ENCODE data around the gene PSMB10.

The PSMB10 gene

GRCh38 chr16:67914758-67915495 lies 21.7 kb downstream of the PSMB10 start:
- H2BK12ac ChIP-seq (ENCODE audit: low read length) = peak overlapping the region; percentile 8
- H3K9ac ChIP-seq (ENCODE audit: low read depth, low read length, poor library complexity) = no peak overlapping the region
- no peak for DNase-seq (ENCODE audit: low spot score)
- no peak overlapping the region for H2BK5ac ChIP-seq (ENCODE audit: low read length)
- H3K4ac ChIP-seq (ENCODE audit: low read length) = no peak overlapping the region
- H2AK5ac ChIP-seq (ENCODE audit: low read depth, low read length) = no peak overlapping the region
- H4K91ac ChIP-seq (ENCODE audit: low read depth, low read length, poor library complexity) = no peak overlapping the region
- H3K18ac ChIP-seq (ENCODE audit: low read length) = no peak overlapping the region
- no peak overlapping the region for H3K4me3 ChIP-seq (ENCODE audit: low read length in 2 of 2)
- H4K8ac ChIP-seq (ENCODE audit: low read depth, low read length) = no peak overlapping the region
- no peaks in the 10 kb centered on the region for H3K27me3 ChIP-seq (ENCODE audit: control insufficient read depth in 3 of 3, insufficient read depth in 3 of 3, low read depth in 1 of 3, low read length in 3 of 3)
- no peak overlapping the region for H2BK120ac ChIP-seq (ENCODE audit: low read depth, low read length)
- H2AFZ ChIP-seq (ENCODE audit: low read length) = no peak overlapping the region
- peaks cover 21% of the 10 kb centered on the region for H3K79me1 ChIP-seq (ENCODE audit: low read depth, low read length)
- no peak overlapping the region for H3K23ac ChIP-seq (ENCODE audit: low read depth, low read length, poor library complexity)
- H3K36me3 ChIP-seq (replicated peaks in 1 of 2; ENCODE audit: control insufficient read depth in 2 of 2, insufficient read depth in 2 of 2, low read length in 2 of 2) = peaks cover 15 to 57% of the 10 kb centered on the region in 2 donors
- no peak overlapping the region for H3K14ac ChIP-seq (ENCODE audit: low read length)
- no peaks in the 10 kb centered on the region for H3K9me3 ChIP-seq (replicated peaks in 1 of 2; ENCODE audit: control insufficient read depth in 2 of 2, insufficient read depth in 1 of 2, low read depth in 1 of 2, low read length in 2 of 2)
- peaks cover 0 to 4% of the 10 kb centered on the region in 2 donors for H3K4me1 ChIP-seq (ENCODE audit: control insufficient read depth in 2 of 2, insufficient read depth in 1 of 2, low read depth in 1 of 2, low read length in 2 of 2)
- no peak overlapping the region for H3K27ac ChIP-seq (replicated peaks; ENCODE audit: low read length)
- no peak overlapping the region for H2BK15ac ChIP-seq (ENCODE audit: low read length)
- WGBS, 2 donors (ENCODE audit: extremely low coverage in 2 of 2, insufficient read length in 2 of 2, insufficient replicate concordance in 1 of 2) = no CpG with 5 or more reads among the region's 7 CpGs
- no peak overlapping the region for H3K4me2 ChIP-seq (ENCODE audit: insufficient read depth, low read length, poor library complexity, severe bottlenecking)

DNA sequence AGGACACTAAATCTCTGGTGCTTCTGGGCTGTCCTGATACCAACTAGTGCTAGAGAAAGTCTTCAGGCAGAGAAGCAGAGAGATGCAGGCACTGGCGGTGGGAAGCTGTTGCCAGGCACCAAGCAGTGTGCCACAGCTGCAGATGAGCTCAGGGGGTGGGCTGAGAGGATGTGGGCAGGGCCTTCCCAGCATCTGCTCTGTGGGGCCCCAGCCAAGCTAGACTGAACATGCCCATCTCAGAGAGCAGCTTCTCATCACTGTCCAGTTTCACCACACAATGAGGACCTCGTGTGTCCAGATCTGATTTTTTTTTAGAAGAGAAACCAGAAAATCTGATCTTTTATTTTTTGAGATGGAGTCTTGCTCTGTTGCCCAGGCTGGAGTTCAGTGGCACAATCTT lies 26.5 kb downstream of the PSMB10 start:
- no peak overlapping the region for H4K91ac ChIP-seq (ENCODE audit: low read depth, low read length, poor library complexity)
- no peak overlapping the region for H3K18ac ChIP-seq (ENCODE audit: low read length)
- no CpG with 5 or more reads among the region's 2 CpGs for WGBS, 2 donors (ENCODE audit: extremely low coverage in 2 of 2, insufficient read length in 2 of 2, insufficient replicate concordance in 1 of 2)
- H2BK12ac ChIP-seq (ENCODE audit: low read length) = no peak overlapping the region
- DNase-seq (ENCODE audit: low spot score) = no peak
- H2AFZ ChIP-seq (ENCODE audit: low read length) = no peak overlapping the region
- H3K27ac ChIP-seq (replicated peaks; ENCODE audit: low read length) = no peak overlapping the region
- no peak overlapping the region for H3K4me3 ChIP-seq (ENCODE audit: low read length in 2 of 2)
- H3K4me1 ChIP-seq (ENCODE audit: control insufficient read depth in 2 of 2, insufficient read depth in 1 of 2, low read depth in 1 of 2, low read length in 2 of 2) = peaks cover 0 to 7% of the 10 kb centered on the region in 2 donors
- H3K27me3 ChIP-seq (ENCODE audit: control insufficient read depth in 3 of 3, insufficient read depth in 3 of 3, low read depth in 1 of 3, low read length in 3 of 3) = no peaks in the 10 kb centered on the region
- H4K8ac ChIP-seq (ENCODE audit: low read depth, low read length) = no peak overlapping the region
- peaks cover 15 to 43% of the 10 kb centered on the region in 2 donors for H3K36me3 ChIP-seq (replicated peaks in 1 of 2; ENCODE audit: control insufficient read depth in 2 of 2, insufficient read depth in 2 of 2, low read length in 2 of 2)
- no peak overlapping the region for H3K23ac ChIP-seq (ENCODE audit: low read depth, low read length, poor library complexity)
- peaks cover 12% of the 10 kb centered on the region for H3K79me1 ChIP-seq (ENCODE audit: low read depth, low read length)
- H3K14ac ChIP-seq (ENCODE audit: low read length) = no peak overlapping the region
- no peak overlapping the region for H3K4ac ChIP-seq (ENCODE audit: low read length)
- no peak overlapping the region for H3K9ac ChIP-seq (ENCODE audit: low read depth, low read length, poor library complexity)
- no peak overlapping the region for H2BK120ac ChIP-seq (ENCODE audit: low read depth, low read length)
- H3K9me3 ChIP-seq (replicated peaks in 1 of 2; ENCODE audit: control insufficient read depth in 2 of 2, insufficient read depth in 1 of 2, low read depth in 1 of 2, low read length in 2 of 2) = no peaks in the 10 kb centered on the region
- no peak overlapping the region for H2AK5ac ChIP-seq (ENCODE audit: low read depth, low read length)
- no peak overlapping the region for H2BK5ac ChIP-seq (ENCODE audit: low read length)
- no peak overlapping the region for H2BK15ac ChIP-seq (ENCODE audit: low read length)
- no peak overlapping the region for H3K4me2 ChIP-seq (ENCODE audit: insufficient read depth, low read length, poor library complexity, severe bottlenecking)

GRCh38 chr16:67909056-67909742 lies 27.5 kb downstream of the PSMB10 start:
- peak overlapping the region; percentile 30 for H2BK5ac ChIP-seq (ENCODE audit: low read length)
- H3K27ac ChIP-seq (replicated peaks; ENCODE audit: low read length) = no peak overlapping the region
- no peaks in the 10 kb centered on the region for H3K27me3 ChIP-seq (ENCODE audit: control insufficient read depth in 3 of 3, insufficient read depth in 3 of 3, low read depth in 1 of 3, low read length in 3 of 3)
- peaks cover 9% of the 10 kb centered on the region for H3K79me1 ChIP-seq (ENCODE audit: low read depth, low read length)
- no peak overlapping the region for H3K4me2 ChIP-seq (ENCODE audit: insufficient read depth, low read length, poor library complexity, severe bottlenecking)
- no peak overlapping the region for H3K14ac ChIP-seq (ENCODE audit: low read length)
- no CpG with 5 or more reads among the region's 36 CpGs for WGBS, 2 donors (ENCODE audit: extremely low coverage in 2 of 2, insufficient read length in 2 of 2, insufficient replicate concordance in 1 of 2)
- H4K8ac ChIP-seq (ENCODE audit: low read depth, low read length) = no peak overlapping the region
- no peak overlapping the region for H2BK12ac ChIP-seq (ENCODE audit: low read length)
- H3K4me1 ChIP-seq (ENCODE audit: control insufficient read depth in 2 of 2, insufficient read depth in 1 of 2, low read depth in 1 of 2, low read length in 2 of 2) = peaks cover 0 to 7% of the 10 kb centered on the region in 2 donors
- H2AK5ac ChIP-seq (ENCODE audit: low read depth, low read length) = no peak overlapping the region
- H3K9me3 ChIP-seq (replicated peaks in 1 of 2; ENCODE audit: control insufficient read depth in 2 of 2, insufficient read depth in 1 of 2, low read depth in 1 of 2, low read length in 2 of 2) = no peaks in the 10 kb centered on the region
- no peak overlapping the region for H4K91ac ChIP-seq (ENCODE audit: low read depth, low read length, poor library complexity)
- no peak overlapping the region for H2AFZ ChIP-seq (ENCODE audit: low read length)
- H3K36me3 ChIP-seq (replicated peaks in 1 of 2; ENCODE audit: control insufficient read depth in 2 of 2, insufficient read depth in 2 of 2, low read length in 2 of 2) = peaks cover 15 to 43% of the 10 kb centered on the region in 2 donors
- no peak overlapping the region for H3K23ac ChIP-seq (ENCODE audit: low read depth, low read length, poor library complexity)
- no peak overlapping the region for H3K4ac ChIP-seq (ENCODE audit: low read length)
- H3K4me3 ChIP-seq (ENCODE audit: low read length in 2 of 2) = no peak overlapping the region
- H3K18ac ChIP-seq (ENCODE audit: low read length) = no peak overlapping the region
- H3K9ac ChIP-seq (ENCODE audit: low read depth, low read length, poor library complexity) = no peak overlapping the region
- H2BK15ac ChIP-seq (ENCODE audit: low read length) = no peak overlapping the region
- no peak overlapping the region for H2BK120ac ChIP-seq (ENCODE audit: low read depth, low read length)
- no peak for DNase-seq (ENCODE audit: low spot score)

DNA sequence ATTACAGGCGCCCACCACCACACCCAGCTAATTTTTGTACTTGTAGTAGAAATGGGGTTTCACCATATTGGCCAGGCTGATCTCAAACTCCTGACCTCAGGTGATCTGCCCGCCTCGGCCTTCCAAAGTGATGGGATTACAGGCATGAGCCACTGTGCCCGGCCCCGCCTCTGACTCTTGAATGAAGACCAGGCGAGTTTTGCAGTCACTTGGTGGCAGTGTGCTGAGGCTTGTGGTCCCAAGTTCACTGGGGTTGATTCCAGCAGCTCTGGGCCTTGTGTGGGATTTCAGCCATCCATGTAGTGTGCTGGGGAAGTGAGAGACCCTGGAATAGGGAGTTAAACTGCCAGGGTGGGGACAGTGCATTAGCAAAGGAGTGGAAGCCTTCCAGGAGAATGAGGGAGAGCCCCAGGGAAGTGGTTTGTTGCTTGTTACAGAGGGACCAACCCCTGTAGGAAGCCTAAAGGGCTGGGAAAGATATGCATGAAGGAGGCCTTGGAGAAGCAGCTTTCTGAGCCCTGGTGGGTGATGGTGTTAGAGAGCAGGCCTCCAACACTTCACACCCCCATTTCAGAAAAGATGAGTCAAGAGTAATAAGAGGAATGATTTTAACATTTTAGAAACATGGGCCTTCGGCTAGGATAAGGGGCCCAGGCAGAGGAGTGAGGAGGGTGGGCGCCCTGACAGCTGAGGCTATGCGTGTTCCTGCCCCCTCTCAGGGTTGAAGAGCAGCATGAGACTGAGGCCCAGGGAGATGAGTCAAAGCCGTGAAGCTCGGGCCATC lies 29.1 kb downstream of the PSMB10 start:
- no CpG with 5 or more reads among the region's 11 CpGs for WGBS, 2 donors (ENCODE audit: extremely low coverage in 2 of 2, insufficient read length in 2 of 2, insufficient replicate concordance in 1 of 2)
- H3K27ac ChIP-seq (replicated peaks; ENCODE audit: low read length) = no peak overlapping the region
- H2BK15ac ChIP-seq (ENCODE audit: low read length) = no peak overlapping the region
- H3K79me1 ChIP-seq (ENCODE audit: low read depth, low read length) = peaks cover 9% of the 10 kb centered on the region
- no peaks in the 10 kb centered on the region for H3K9me3 ChIP-seq (replicated peaks in 1 of 2; ENCODE audit: control insufficient read depth in 2 of 2, insufficient read depth in 1 of 2, low read depth in 1 of 2, low read length in 2 of 2)
- no peak overlapping the region for H3K4ac ChIP-seq (ENCODE audit: low read length)
- H3K27me3 ChIP-seq (ENCODE audit: control insufficient read depth in 3 of 3, insufficient read depth in 3 of 3, low read depth in 1 of 3, low read length in 3 of 3) = no peaks in the 10 kb centered on the region
- no peak overlapping the region for H2AK5ac ChIP-seq (ENCODE audit: low read depth, low read length)
- H3K9ac ChIP-seq (ENCODE audit: low read depth, low read length, poor library complexity) = no peak overlapping the region
- H3K36me3 ChIP-seq (replicated peaks in 1 of 2; ENCODE audit: control insufficient read depth in 2 of 2, insufficient read depth in 2 of 2, low read length in 2 of 2) = peaks cover 17 to 49% of the 10 kb centered on the region in 2 donors
- no peak overlapping the region for H3K4me2 ChIP-seq (ENCODE audit: insufficient read depth, low read length, poor library complexity, severe bottlenecking)
- H3K4me3 ChIP-seq (ENCODE audit: low read length in 2 of 2) = no peak overlapping the region
- H4K8ac ChIP-seq (ENCODE audit: low read depth, low read length) = no peak overlapping the region
- H2BK12ac ChIP-seq (ENCODE audit: low read length) = no peak overlapping the region
- no peak overlapping the region for H2BK120ac ChIP-seq (ENCODE audit: low read depth, low read length)
- H3K4me1 ChIP-seq (ENCODE audit: control insufficient read depth in 2 of 2, insufficient read depth in 1 of 2, low read depth in 1 of 2, low read length in 2 of 2) = peaks cover 0 to 7% of the 10 kb centered on the region in 2 donors
- no peak overlapping the region for H4K91ac ChIP-seq (ENCODE audit: low read depth, low read length, poor library complexity)
- no peak overlapping the region for H2AFZ ChIP-seq (ENCODE audit: low read length)
- DNase-seq (ENCODE audit: low spot score) = no peak
- no peak overlapping the region for H3K14ac ChIP-seq (ENCODE audit: low read length)
- no peak overlapping the region for H3K18ac ChIP-seq (ENCODE audit: low read length)
- H3K23ac ChIP-seq (ENCODE audit: low read depth, low read length, poor library complexity) = no peak overlapping the region
- no peak overlapping the region for H2BK5ac ChIP-seq (ENCODE audit: low read length)

All from neuronal stem cell (in vitro differentiated cells).